Thoracic aorta (tissue), 2 donors: Measurements from ENCODE around the gene NF1. TPM values are rescaled to one million over a fixed set of nuclear protein-coding genes. Genes with fewer than 3 reads are reported as not detected.

Experiments used
- ATAC-seq: fragments of 150-250 bp; one replicate; pipeline ENCODE4 v1.8.0; 2017; ENCODE audit warnings: low read depth; ENCODE audit not compliant: insufficient number of reproducible peaks, low FRiP score
- DNase-seq: peaks from one replicate; pipeline ENCODE4 v3.0.0-alpha.2; 2020; ENCODE audit warnings: low spot score
- H3K27ac ChIP-seq, 2 donors: fragments of 200-600 bp; sonication (generic); 1 replicate in 1 of 2; 2 replicates in 1 of 2; pipeline ENCODE4 v1.5.1; 2016; ENCODE audit warnings: mild to moderate bottlenecking in 2 of 2, moderate library complexity in 2 of 2
- H3K27me3 ChIP-seq: fragments of 200-600 bp; sonication (generic); replicated peaks from 2 replicates; pipeline ENCODE4 v1.6.0; 2016; ENCODE audit warnings: mild to moderate bottlenecking; ENCODE audit not compliant: insufficient read depth
- H3K36me3 ChIP-seq: fragments of 200-600 bp; sonication (generic); one replicate; pipeline ENCODE4 v1.5.1; 2016
- H3K4me1 ChIP-seq, 2 donors: fragments of 200-600 bp; sonication (generic); 1 replicate in 1 of 2; 2 replicates in 1 of 2; pipeline versions ENCODE4 v1.5.1 to v1.6.0; 2016; ENCODE audit warnings: low read depth in 2 of 2, mild to moderate bottlenecking in 1 of 2; ENCODE audit not compliant: control insufficient read depth in 1 of 2
- H3K4me3 ChIP-seq: fragments of 200-600 bp; sonication (generic); 2 replicates; pipeline ENCODE4 v1.5.1; 2016; ENCODE audit warnings: mild to moderate bottlenecking
- H3K9me3 ChIP-seq: fragments of 200-600 bp; sonication (generic); 2 replicates; pipeline ENCODE4 v1.5.1; 2016
- total RNA-seq, 2 donors: library from RNA; depleted of rRNA; stranded (reverse); fragments of >200 nt; gene quantifications; one replicate each; pipeline versions ENCODE4 v1.1.0 to v1.2.3, GENCODE V29; 2016
- TF ChIP-seq, protein P1 (sequence below): fragments of 200-600 bp; sonication (generic); IDR thresholded peaks from one replicate; pipeline ENCODE4 v1.5.1; 2019; ENCODE audit warnings: antibody characterized with exemption

Gene NF1
- total RNA-seq, 2 donors from 2014 or later, result 60.9 to 105 TPM

- no peak overlapping the region for H3K4me3 ChIP-seq
- no peak for DNase-seq
- no peak for ATAC-seq
- no peaks in the 10 kb centered on the region for H3K4me1 ChIP-seq
- H3K9me3 ChIP-seq, result no peaks in the 10 kb centered on the region
- H3K36me3 ChIP-seq, result no peaks in the 10 kb centered on the region
- TF ChIP-seq, protein P1, sequence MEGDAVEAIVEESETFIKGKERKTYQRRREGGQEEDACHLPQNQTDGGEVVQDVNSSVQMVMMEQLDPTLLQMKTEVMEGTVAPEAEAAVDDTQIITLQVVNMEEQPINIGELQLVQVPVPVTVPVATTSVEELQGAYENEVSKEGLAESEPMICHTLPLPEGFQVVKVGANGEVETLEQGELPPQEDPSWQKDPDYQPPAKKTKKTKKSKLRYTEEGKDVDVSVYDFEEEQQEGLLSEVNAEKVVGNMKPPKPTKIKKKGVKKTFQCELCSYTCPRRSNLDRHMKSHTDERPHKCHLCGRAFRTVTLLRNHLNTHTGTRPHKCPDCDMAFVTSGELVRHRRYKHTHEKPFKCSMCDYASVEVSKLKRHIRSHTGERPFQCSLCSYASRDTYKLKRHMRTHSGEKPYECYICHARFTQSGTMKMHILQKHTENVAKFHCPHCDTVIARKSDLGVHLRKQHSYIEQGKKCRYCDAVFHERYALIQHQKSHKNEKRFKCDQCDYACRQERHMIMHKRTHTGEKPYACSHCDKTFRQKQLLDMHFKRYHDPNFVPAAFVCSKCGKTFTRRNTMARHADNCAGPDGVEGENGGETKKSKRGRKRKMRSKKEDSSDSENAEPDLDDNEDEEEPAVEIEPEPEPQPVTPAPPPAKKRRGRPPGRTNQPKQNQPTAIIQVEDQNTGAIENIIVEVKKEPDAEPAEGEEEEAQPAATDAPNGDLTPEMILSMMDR, result no peak
- no peaks in the 10 kb centered on the region for H3K27me3 ChIP-seq
- H3K27ac ChIP-seq, result no peak overlapping the region
These were observed 322.4 kb downstream of the NF1 start for GRCh38 chr17:31417051-31417792.

DNA sequence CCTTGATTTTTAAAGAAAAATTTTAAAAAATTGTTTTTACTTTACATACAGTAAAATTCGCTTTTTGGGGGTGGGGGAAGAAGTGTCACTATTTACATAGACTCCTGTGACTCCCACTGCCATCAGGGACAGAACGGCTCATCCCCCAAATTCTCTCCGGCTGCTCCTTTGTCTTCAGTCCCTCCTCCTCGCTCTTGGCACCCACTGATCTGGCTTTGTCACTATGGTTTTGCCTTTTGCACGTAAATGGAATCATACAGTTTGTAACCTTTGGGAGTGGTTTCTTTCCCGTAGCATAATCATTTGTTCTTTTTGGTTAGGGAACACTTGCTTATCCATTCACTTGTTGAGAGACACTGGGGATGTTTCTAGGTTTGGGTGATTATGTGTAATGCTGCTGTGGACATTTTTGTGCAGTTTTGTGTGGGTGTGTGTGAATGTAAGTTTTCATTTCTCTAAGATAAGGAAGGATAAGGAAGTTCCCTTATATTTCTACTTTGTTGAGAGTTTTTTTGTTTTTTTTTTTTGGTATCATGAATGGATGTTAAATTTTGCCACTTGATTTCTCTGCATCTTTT is 324.1 kb downstream of the NF1 start:
- no peak for DNase-seq
- no peak for ATAC-seq
- H3K27me3 ChIP-seq, result no peaks in the 10 kb centered on the region
- no peaks in the 10 kb centered on the region for H3K36me3 ChIP-seq
- H3K9me3 ChIP-seq, result no peaks in the 10 kb centered on the region
- no peak overlapping the region for H3K27ac ChIP-seq
- no peak overlapping the region for H3K4me3 ChIP-seq
- H3K4me1 ChIP-seq, result no peaks in the 10 kb centered on the region
- TF ChIP-seq, protein P1, result no peak

GRCh38 chr17:31422443-31422842 is 327.7 kb downstream of the NF1 start:
- ATAC-seq (no peak), DNase-seq (no peak)
- TF ChIP-seq, protein P1, result no peak
- Histone ChIP-seq H3K27ac (no peak overlapping the region), H3K36me3 (no peaks in the 10 kb centered on the region), H3K9me3 (no peaks in the 10 kb centered on the region), H3K27me3 (no peaks in the 10 kb centered on the region), H3K4me3 (no peak overlapping the region), H3K4me1 (no peaks in the 10 kb centered on the region)

- Histone ChIP-seq H3K9me3 (no peaks in the 10 kb centered on the region), H3K27ac (no peak overlapping the region), H3K27me3 (no peaks in the 10 kb centered on the region), H3K4me1 (no peaks in the 10 kb centered on the region), H3K36me3 (no peaks in the 10 kb centered on the region), H3K4me3 (no peak overlapping the region)
- DNase-seq (no peak), ATAC-seq (no peak)
- TF ChIP-seq, protein P1, result no peak
These were observed 330.1 kb downstream of the NF1 start for GRCh38 chr17:31424944-31425281.

DNA sequence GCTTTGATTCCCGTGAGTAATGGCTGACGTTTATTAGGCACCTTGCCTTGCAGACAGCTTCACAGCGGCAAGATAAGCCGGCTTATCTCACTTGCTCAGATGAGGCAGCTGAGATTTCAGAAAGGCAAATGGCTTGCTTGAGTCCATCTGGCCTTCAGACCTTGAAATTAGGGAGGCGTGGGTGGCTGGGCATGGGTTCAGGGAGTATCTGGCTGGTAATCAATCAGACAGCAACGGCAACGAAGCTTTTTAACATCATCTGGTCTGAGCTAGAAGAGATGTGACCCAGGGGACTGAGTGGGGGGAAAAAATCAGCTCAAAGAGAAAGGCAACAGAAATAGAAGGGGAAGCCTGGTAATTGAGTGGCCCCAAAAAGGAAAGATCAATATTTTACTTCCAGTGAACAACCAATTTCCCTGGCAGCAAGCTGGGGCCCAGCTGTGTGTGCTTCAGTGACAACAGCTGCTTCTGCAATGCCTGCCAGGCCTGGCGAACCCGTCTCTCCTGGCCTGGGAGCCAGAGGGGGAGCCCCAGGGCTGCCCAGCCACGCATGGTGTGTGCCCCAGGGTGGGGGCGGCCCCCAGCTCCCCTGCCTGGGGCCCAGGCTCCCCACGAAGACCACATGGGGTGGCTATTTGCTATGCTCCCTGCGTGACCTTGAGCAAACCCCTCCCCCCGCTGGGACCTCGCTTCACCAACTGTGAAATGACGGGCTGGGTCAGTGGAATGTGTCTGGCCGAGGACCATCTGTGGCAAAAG is 330.7 kb downstream of the NF1 start:
- no peak for DNase-seq
- Histone ChIP-seq H3K27ac (no peak overlapping the region), H3K27me3 (no peaks in the 10 kb centered on the region), H3K9me3 (no peaks in the 10 kb centered on the region), H3K36me3 (no peaks in the 10 kb centered on the region), H3K4me3 (no peak overlapping the region), H3K4me1 (no peaks in the 10 kb centered on the region)
- ATAC-seq, result no peak
- TF ChIP-seq, protein P1, result no peak
